Liver (tissue), 9 donors: ENCODE results near the gene HMGN3. TPM values are rescaled to one million over a fixed set of nuclear protein-coding genes. Genes with fewer than 3 reads are reported as not detected.

Experiments
- DNase-seq: peaks from one replicate; pipeline ENCODE4 v3.0.0-alpha.2; 2017; ENCODE audit warnings: low spot score
- H3K27ac ChIP-seq, 2 donors: one replicate each; pipeline ENCODE4 v1.7.0; 2013; ENCODE audit warnings: inconsistent platforms in 2 of 2, low read length in 2 of 2, control low read depth in 1 of 2, low read depth in 1 of 2, mild to moderate bottlenecking in 1 of 2
- H3K27me3 ChIP-seq, 4 donors: one replicate each; pipeline versions ENCODE4 v1.6.1 to v1.7.0; 2013; ENCODE audit warnings: low read length in 3 of 4, inconsistent platforms in 1 of 4, mild to moderate bottlenecking in 1 of 4, moderate library complexity in 1 of 4; ENCODE audit not compliant: control insufficient read depth in 4 of 4, insufficient read depth in 4 of 4
- H3K36me3 ChIP-seq, 4 donors: one replicate each; pipeline versions ENCODE4 v1.6.1 to v1.7.0; 2013; ENCODE audit warnings: low read length in 3 of 4, mild to moderate bottlenecking in 3 of 4, low read depth in 1 of 4, moderate library complexity in 1 of 4; ENCODE audit not compliant: control insufficient read depth in 4 of 4, insufficient read depth in 3 of 4
- H3K4me1 ChIP-seq, 4 donors: one replicate each; pipeline versions ENCODE4 v1.6.1 to v1.7.0; 2013; ENCODE audit warnings: low read length in 3 of 4, mild to moderate bottlenecking in 3 of 4, moderate library complexity in 1 of 4; ENCODE audit not compliant: control insufficient read depth in 4 of 4, insufficient read depth in 4 of 4
- H3K4me3 ChIP-seq, 3 donors: one replicate each; pipeline versions ENCODE4 v1.6.1 to v1.7.0; 2013; ENCODE audit warnings: low read length in 3 of 3, control low read depth in 1 of 3, low read depth in 1 of 3, mild to moderate bottlenecking in 1 of 3
- H3K9ac ChIP-seq, 2 donors: one replicate each; pipeline ENCODE4 v1.7.0; 2013; ENCODE audit warnings: low read length in 2 of 2, mild to moderate bottlenecking in 2 of 2, moderate library complexity in 2 of 2, control low read depth in 1 of 2, low read depth in 1 of 2
- H3K9me3 ChIP-seq, 4 donors: one replicate each; pipeline versions ENCODE4 v1.6.1 to v1.7.0; 2013; ENCODE audit warnings: low read length in 3 of 4; ENCODE audit not compliant: control insufficient read depth in 4 of 4
- EGR1 ChIP-seq, 2 donors: IDR thresholded peaks; 2 replicates each; pipeline ENCODE4 v1.6.1; 2016 to 2018; ENCODE audit warnings: antibody characterized with exemption in 2 of 2, low read depth in 2 of 2
- FOXA1 ChIP-seq: IDR thresholded peaks from 2 replicates; pipeline ENCODE4 v1.6.1; 2016; ENCODE audit warnings: antibody characterized with exemption
- FOXA2 ChIP-seq: IDR thresholded peaks from 2 replicates; pipeline ENCODE4 v1.6.1; 2016; ENCODE audit warnings: antibody characterized with exemption
- GABPA ChIP-seq, 2 donors: IDR thresholded peaks in 1 of 2; conservative IDR thresholded peaks in 1 of 2; 2 replicates each; pipeline ENCODE4 v1.6.1; 2016; ENCODE audit warnings: antibody characterized with exemption in 2 of 2, mild to moderate bottlenecking in 1 of 2, moderate library complexity in 1 of 2
- HNF4A ChIP-seq, 2 donors: conservative IDR thresholded peaks; 2 replicates each; pipeline ENCODE4 v1.6.1; 2016; ENCODE audit warnings: antibody characterized with exemption in 2 of 2, mild to moderate bottlenecking in 2 of 2
- HNF4G ChIP-seq: IDR thresholded peaks from 2 replicates; pipeline ENCODE4 v1.6.1; 2016; ENCODE audit warnings: antibody characterized with exemption
- JUND ChIP-seq, 2 donors: IDR thresholded peaks; 2 replicates each; pipeline ENCODE4 v1.6.1; 2016; ENCODE audit warnings: antibody characterized with exemption in 2 of 2
- NR2F2 ChIP-seq: IDR thresholded peaks from 2 replicates; pipeline ENCODE4 v1.6.1; 2016; ENCODE audit warnings: antibody characterized with exemption
- RAD21 ChIP-seq, 2 donors: IDR thresholded peaks; 2 replicates each; pipeline ENCODE4 v1.6.1; 2016; ENCODE audit warnings: antibody characterized with exemption in 2 of 2, mild to moderate bottlenecking in 2 of 2
- RXRA ChIP-seq, 2 donors: IDR thresholded peaks; 2 replicates each; pipeline ENCODE4 v1.6.1; 2017 to 2018; ENCODE audit warnings: antibody characterized with exemption in 2 of 2, mild to moderate bottlenecking in 1 of 2
- SP1 ChIP-seq: IDR thresholded peaks from 2 replicates; pipeline ENCODE4 v1.6.1; 2018; ENCODE audit warnings: antibody characterized with exemption, mild to moderate bottlenecking
- TAF1 ChIP-seq: conservative IDR thresholded peaks from 2 replicates; pipeline ENCODE4 v1.6.1; 2016; ENCODE audit warnings: antibody characterized with exemption, mild to moderate bottlenecking
- YY1 ChIP-seq: IDR thresholded peaks from 2 replicates; pipeline ENCODE4 v1.6.1; 2016; ENCODE audit warnings: antibody characterized with exemption, mild to moderate bottlenecking
- WGBS: extraction: QIAGEN DNeasy Blood & Tissue Kit; methylation state at CpG from one replicate; pipeline ENCODE4 v1.1.7; 2013; 5-methylcytosine and 5-hydroxymethylcytosine counted together
- polyA plus RNA-seq, 2 donors: library from polyadenylated mRNA; stranded (reverse) in 1 of 2; unstranded in 1 of 2; fragments of 200-250 nt in 1 of 2; fragments of >200 nt in 1 of 2; fragmentation: Nextera tagmentation in 1 of 2; extraction: Ambion mirVana in 1 of 2; gene quantifications; one replicate each; pipeline versions ENCODE4 v1.2.1 to v1.2.3, GENCODE V29; 2013 to 2015
- total RNA-seq, 2 donors: library from RNA; depleted of rRNA; stranded (reverse); fragments of >200 nt; gene quantifications; one replicate each; pipeline ENCODE4 v1.2.3, GENCODE V29; 2014
- TF ChIP-seq, protein P1 (sequence below): fragments of 150-350 bp; IDR thresholded peaks from 2 replicates; pipeline ENCODE4 v1.5.1; 2017; ENCODE audit warnings: improper control_type of control experiment, low read depth, low read length; ENCODE audit not compliant: missing input control
- TF ChIP-seq, protein P2 (sequence below): IDR thresholded peaks from 2 replicates; pipeline ENCODE4 v1.6.1; 2016; ENCODE audit warnings: antibody characterized with exemption
- TF ChIP-seq, protein P3 (sequence below): IDR thresholded peaks from 2 replicates; pipeline ENCODE4 v1.6.1; 2016; ENCODE audit warnings: antibody characterized with exemption, mild to moderate bottlenecking
- TF ChIP-seq, protein P4 (sequence below): IDR thresholded peaks from 2 replicates; pipeline ENCODE4 v1.6.1; 2016; ENCODE audit warnings: antibody characterized with exemption
- TF ChIP-seq, protein P5 (sequence below): IDR thresholded peaks from 2 replicates; pipeline ENCODE4 v1.6.1; 2016; ENCODE audit warnings: antibody characterized with exemption
- donor health status: healthy.
- donor health status: healthy.
- donor health status: healthy.
- donor health status: healthy.
- donor health status: healthy.

Gene HMGN3
- total and polyA plus RNA-seq, 4 donors, result 26.7 to 112 (median 44.3) TPM

DNA sequence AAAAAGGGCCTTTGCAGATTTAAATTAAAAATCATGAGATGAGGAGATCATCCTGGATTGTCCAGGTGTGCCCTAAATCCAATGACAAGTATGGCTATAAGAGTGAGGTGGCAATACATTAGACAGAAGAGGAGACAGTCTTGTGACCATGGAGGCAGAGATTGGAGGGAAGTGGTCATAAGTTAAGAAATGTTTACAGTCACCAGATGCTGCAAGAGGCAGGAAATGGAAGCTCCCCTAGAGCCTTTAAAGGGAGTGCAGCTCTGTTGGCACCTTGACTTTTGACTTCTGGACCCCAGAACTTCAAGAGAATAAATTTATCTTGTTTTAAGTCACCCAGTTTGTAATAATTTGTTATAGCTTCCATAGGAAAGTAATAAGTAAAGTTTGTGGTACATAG lies 61.1 kb downstream of the HMGN3 start:
- no peak overlapping the region for H3K4me3 ChIP-seq
- H3K36me3 ChIP-seq, result no peaks in the 10 kb centered on the region
- no peaks in the 10 kb centered on the region for H3K4me1 ChIP-seq
- no peaks in the 10 kb centered on the region for H3K27me3 ChIP-seq
- H3K9ac ChIP-seq, result no peak overlapping the region
- TF ChIP-seq SP1, result no peak
- TF ChIP-seq YY1, result no peak
- no peak for TF ChIP-seq HNF4G
- TF ChIP-seq, protein P1, sequence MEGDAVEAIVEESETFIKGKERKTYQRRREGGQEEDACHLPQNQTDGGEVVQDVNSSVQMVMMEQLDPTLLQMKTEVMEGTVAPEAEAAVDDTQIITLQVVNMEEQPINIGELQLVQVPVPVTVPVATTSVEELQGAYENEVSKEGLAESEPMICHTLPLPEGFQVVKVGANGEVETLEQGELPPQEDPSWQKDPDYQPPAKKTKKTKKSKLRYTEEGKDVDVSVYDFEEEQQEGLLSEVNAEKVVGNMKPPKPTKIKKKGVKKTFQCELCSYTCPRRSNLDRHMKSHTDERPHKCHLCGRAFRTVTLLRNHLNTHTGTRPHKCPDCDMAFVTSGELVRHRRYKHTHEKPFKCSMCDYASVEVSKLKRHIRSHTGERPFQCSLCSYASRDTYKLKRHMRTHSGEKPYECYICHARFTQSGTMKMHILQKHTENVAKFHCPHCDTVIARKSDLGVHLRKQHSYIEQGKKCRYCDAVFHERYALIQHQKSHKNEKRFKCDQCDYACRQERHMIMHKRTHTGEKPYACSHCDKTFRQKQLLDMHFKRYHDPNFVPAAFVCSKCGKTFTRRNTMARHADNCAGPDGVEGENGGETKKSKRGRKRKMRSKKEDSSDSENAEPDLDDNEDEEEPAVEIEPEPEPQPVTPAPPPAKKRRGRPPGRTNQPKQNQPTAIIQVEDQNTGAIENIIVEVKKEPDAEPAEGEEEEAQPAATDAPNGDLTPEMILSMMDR, result no peak
- TF ChIP-seq NR2F2, result no peak
- TF ChIP-seq, protein P2, sequence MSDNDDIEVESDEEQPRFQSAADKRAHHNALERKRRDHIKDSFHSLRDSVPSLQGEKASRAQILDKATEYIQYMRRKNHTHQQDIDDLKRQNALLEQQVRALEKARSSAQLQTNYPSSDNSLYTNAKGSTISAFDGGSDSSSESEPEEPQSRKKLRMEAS, result no peak
- no peak for TF ChIP-seq GABPA (IDR thresholded peaks at IDR 0.05 in 1 of 2, conservative IDR thresholded peaks at IDR 0.05 in 1 of 2)
- TF ChIP-seq JUND (IDR thresholded peaks at IDR 0.05), result no peak
- no peak for TF ChIP-seq RAD21 (IDR thresholded peaks at IDR 0.05)
- TF ChIP-seq, protein P3, sequence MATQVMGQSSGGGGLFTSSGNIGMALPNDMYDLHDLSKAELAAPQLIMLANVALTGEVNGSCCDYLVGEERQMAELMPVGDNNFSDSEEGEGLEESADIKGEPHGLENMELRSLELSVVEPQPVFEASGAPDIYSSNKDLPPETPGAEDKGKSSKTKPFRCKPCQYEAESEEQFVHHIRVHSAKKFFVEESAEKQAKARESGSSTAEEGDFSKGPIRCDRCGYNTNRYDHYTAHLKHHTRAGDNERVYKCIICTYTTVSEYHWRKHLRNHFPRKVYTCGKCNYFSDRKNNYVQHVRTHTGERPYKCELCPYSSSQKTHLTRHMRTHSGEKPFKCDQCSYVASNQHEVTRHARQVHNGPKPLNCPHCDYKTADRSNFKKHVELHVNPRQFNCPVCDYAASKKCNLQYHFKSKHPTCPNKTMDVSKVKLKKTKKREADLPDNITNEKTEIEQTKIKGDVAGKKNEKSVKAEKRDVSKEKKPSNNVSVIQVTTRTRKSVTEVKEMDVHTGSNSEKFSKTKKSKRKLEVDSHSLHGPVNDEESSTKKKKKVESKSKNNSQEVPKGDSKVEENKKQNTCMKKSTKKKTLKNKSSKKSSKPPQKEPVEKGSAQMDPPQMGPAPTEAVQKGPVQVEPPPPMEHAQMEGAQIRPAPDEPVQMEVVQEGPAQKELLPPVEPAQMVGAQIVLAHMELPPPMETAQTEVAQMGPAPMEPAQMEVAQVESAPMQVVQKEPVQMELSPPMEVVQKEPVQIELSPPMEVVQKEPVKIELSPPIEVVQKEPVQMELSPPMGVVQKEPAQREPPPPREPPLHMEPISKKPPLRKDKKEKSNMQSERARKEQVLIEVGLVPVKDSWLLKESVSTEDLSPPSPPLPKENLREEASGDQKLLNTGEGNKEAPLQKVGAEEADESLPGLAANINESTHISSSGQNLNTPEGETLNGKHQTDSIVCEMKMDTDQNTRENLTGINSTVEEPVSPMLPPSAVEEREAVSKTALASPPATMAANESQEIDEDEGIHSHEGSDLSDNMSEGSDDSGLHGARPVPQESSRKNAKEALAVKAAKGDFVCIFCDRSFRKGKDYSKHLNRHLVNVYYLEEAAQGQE, result no peak
- no peaks in the 10 kb centered on the region for H3K9me3 ChIP-seq
- H3K27ac ChIP-seq, result no peak overlapping the region
- DNase-seq, result no peak

DNA sequence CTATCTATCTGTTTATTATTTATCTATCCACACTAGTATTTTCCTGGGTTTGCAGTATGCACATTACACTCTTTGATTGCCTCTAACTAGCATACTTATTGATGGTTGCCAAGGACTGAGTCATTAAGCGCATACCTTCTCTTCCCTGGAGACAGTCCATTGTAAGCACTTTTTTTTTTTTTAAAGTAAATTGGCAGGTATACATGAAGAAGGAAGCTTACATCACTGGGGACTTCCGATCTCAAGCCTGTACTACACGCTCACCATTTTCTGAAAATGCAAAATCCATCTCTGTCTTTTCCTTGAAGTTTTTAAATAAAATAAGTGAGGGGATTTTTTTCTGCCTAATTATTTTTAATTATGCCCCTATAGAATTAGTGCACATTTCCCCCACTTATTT lies 63.5 kb downstream of the HMGN3 start:
- WGBS, result 80% methylated on average over 3 of the region's 3 CpGs
- H3K9me3 ChIP-seq, result no peaks in the 10 kb centered on the region
- H3K4me3 ChIP-seq, result no peak overlapping the region
- H3K27ac ChIP-seq, result no peak overlapping the region
- no peaks in the 10 kb centered on the region for H3K27me3 ChIP-seq
- no peaks in the 10 kb centered on the region for H3K36me3 ChIP-seq
- no peaks in the 10 kb centered on the region for H3K4me1 ChIP-seq
- H3K9ac ChIP-seq, result no peak overlapping the region
- no peak for DNase-seq
- TF ChIP-seq, protein P2, result no peak
- TF ChIP-seq HNF4G (no peak), NR2F2 (no peak), RXRA (IDR thresholded peaks at IDR 0.05) (no peak), HNF4A (conservative IDR thresholded peaks at IDR 0.05) (no peak), EGR1 (IDR thresholded peaks at IDR 0.05; ENCODE audit: low read depth in 2 of 2) (no peak), TAF1 (no peak), RAD21 (IDR thresholded peaks at IDR 0.05) (no peak), YY1 (no peak), JUND (IDR thresholded peaks at IDR 0.05) (no peak), FOXA1 (no peak), GABPA (IDR thresholded peaks at IDR 0.05 in 1 of 2, conservative IDR thresholded peaks at IDR 0.05 in 1 of 2) (no peak), SP1 (no peak), FOXA2 (no peak)
- TF ChIP-seq, protein P4, sequence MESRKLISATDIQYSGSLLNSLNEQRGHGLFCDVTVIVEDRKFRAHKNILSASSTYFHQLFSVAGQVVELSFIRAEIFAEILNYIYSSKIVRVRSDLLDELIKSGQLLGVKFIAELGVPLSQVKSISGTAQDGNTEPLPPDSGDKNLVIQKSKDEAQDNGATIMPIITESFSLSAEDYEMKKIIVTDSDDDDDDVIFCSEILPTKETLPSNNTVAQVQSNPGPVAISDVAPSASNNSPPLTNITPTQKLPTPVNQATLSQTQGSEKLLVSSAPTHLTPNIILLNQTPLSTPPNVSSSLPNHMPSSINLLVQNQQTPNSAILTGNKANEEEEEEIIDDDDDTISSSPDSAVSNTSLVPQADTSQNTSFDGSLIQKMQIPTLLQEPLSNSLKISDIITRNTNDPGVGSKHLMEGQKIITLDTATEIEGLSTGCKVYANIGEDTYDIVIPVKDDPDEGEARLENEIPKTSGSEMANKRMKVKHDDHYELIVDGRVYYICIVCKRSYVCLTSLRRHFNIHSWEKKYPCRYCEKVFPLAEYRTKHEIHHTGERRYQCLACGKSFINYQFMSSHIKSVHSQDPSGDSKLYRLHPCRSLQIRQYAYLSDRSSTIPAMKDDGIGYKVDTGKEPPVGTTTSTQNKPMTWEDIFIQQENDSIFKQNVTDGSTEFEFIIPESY, result no peak
- TF ChIP-seq, protein P1, result no peak
- TF ChIP-seq, protein P5, sequence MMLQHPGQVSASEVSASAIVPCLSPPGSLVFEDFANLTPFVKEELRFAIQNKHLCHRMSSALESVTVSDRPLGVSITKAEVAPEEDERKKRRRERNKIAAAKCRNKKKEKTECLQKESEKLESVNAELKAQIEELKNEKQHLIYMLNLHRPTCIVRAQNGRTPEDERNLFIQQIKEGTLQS, result no peak
- TF ChIP-seq, protein P3, result no peak
